Measurements from ENCODE around the gene SLC25A21.

GRCh38 chr14:37170993-37171392 lies 1.4 kb downstream of the SLC25A21 start:
- no peak for TF ChIP-seq EZH2 (IDR thresholded peaks at IDR 0.05)
- TF ChIP-seq, protein P1, sequence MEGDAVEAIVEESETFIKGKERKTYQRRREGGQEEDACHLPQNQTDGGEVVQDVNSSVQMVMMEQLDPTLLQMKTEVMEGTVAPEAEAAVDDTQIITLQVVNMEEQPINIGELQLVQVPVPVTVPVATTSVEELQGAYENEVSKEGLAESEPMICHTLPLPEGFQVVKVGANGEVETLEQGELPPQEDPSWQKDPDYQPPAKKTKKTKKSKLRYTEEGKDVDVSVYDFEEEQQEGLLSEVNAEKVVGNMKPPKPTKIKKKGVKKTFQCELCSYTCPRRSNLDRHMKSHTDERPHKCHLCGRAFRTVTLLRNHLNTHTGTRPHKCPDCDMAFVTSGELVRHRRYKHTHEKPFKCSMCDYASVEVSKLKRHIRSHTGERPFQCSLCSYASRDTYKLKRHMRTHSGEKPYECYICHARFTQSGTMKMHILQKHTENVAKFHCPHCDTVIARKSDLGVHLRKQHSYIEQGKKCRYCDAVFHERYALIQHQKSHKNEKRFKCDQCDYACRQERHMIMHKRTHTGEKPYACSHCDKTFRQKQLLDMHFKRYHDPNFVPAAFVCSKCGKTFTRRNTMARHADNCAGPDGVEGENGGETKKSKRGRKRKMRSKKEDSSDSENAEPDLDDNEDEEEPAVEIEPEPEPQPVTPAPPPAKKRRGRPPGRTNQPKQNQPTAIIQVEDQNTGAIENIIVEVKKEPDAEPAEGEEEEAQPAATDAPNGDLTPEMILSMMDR (IDR thresholded peaks at IDR 0.05): no peak
- TF ChIP-seq EZH2phosphoT487 (IDR thresholded peaks at IDR 0.05): no peak
